ENCODE measurements around the gene GALNT14.

The GALNT14 gene

DNA sequence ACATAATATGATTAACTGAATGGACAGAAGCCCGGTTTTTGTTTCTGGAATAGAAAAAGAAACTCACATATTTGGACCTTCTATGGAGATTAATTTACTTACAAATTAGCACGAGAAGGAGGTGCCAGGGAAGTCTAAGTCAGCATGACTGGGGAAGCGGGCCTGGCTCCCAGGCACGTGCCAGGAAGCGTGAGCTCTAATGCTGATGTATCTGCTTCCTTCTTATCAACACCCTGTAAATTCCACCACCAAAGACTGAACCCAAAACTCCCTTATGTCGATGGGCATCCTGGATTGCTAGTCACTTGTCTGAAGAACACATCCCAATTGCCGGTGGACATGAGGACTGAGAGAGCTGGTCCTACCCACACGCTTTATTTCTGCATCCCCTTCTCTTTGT, 134.5 kb downstream of the GALNT14 start:
- Histone ChIP-seq H3K9me3 (no peaks in the 10 kb centered on the region), H3K27me3 (no peaks in the 10 kb centered on the region), H3K4me1 (peaks cover 39% of the 10 kb centered on the region), H3K36me3 (no peaks in the 10 kb centered on the region), H3K4me3 (ENCODE audit: low read depth, low read length) (no peak overlapping the region)
- TF ChIP-seq, protein P1, sequence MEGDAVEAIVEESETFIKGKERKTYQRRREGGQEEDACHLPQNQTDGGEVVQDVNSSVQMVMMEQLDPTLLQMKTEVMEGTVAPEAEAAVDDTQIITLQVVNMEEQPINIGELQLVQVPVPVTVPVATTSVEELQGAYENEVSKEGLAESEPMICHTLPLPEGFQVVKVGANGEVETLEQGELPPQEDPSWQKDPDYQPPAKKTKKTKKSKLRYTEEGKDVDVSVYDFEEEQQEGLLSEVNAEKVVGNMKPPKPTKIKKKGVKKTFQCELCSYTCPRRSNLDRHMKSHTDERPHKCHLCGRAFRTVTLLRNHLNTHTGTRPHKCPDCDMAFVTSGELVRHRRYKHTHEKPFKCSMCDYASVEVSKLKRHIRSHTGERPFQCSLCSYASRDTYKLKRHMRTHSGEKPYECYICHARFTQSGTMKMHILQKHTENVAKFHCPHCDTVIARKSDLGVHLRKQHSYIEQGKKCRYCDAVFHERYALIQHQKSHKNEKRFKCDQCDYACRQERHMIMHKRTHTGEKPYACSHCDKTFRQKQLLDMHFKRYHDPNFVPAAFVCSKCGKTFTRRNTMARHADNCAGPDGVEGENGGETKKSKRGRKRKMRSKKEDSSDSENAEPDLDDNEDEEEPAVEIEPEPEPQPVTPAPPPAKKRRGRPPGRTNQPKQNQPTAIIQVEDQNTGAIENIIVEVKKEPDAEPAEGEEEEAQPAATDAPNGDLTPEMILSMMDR (IDR thresholded peaks at IDR 0.05; ENCODE audit: low read depth, low read length) = no peak
- DNase-seq = no peak

GRCh38 chr2:31002537-31003150, 135.6 kb downstream of the GALNT14 start:
- Histone ChIP-seq H3K27me3 (no peaks in the 10 kb centered on the region), H3K9me3 (no peaks in the 10 kb centered on the region), H3K4me1 (peaks cover 40% of the 10 kb centered on the region), H3K36me3 (no peaks in the 10 kb centered on the region), H3K4me3 (ENCODE audit: low read depth, low read length) (no peak overlapping the region)
- TF ChIP-seq, protein P1 (IDR thresholded peaks at IDR 0.05; ENCODE audit: low read depth, low read length) = peak; percentile 24; the same call in 1 of the 2 replicates
- DNase-seq = peak; percentile 56

DNA sequence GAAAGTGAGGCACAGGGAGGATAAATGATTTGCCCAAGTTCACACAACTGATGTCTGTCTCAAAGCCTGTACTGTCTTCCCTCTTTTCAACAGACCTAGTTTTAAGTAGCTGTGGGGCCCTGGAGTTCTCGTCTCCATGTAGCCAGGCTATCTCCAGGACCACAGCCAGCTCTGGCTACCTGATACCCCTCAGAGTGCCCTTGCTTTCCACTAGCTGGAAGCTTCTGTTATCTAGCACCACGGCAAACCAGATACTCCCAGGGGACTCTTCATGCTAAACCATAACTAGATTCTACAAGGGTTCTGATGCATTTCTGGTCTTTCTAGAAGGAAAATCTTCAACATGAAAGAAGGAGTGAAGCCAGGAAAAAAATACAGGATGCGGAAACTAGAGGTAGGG, 137.3 kb downstream of the GALNT14 start:
- Histone ChIP-seq H3K36me3 (no peaks in the 10 kb centered on the region), H3K4me3 (ENCODE audit: low read depth, low read length) (no peak overlapping the region), H3K27me3 (no peaks in the 10 kb centered on the region), H3K4me1 (peaks cover 35% of the 10 kb centered on the region), H3K9me3 (no peaks in the 10 kb centered on the region)
- peak; percentile 74 for DNase-seq
- TF ChIP-seq, protein P1 (IDR thresholded peaks at IDR 0.05; ENCODE audit: low read depth, low read length) = no peak

GRCh38 chr2:30998672-30999071, 139.6 kb downstream of the GALNT14 start:
- TF ChIP-seq, protein P1 (IDR thresholded peaks at IDR 0.05; ENCODE audit: low read depth, low read length) = no peak
- H3K4me3 ChIP-seq (ENCODE audit: low read depth, low read length) = no peak overlapping the region
- DNase-seq = no peak
- H3K4me1 ChIP-seq = peaks cover 47% of the 10 kb centered on the region
- H3K27me3 ChIP-seq = no peaks in the 10 kb centered on the region
- no peaks in the 10 kb centered on the region for H3K9me3 ChIP-seq
- H3K36me3 ChIP-seq = no peaks in the 10 kb centered on the region

DNA sequence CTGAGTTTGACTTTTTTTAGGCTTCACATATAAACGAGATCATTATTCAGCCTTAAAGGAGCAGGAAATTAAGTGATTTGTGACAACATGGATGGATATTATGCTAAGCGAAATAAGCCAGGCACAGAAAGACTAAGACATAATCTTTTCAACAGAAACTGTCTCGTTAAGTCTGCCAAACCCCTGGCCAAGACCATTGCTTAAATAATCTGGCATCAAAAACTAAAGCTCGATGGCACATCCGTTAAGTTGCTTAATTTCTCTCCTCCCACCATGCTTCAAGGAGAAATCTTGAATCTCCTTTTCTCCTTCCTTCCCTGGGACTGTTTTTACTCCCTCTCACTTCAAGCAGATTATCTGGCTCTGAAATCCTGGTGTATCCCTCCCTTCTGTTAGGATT, 140.3 kb downstream of the GALNT14 start:
- peaks cover 50% of the 10 kb centered on the region for H3K4me1 ChIP-seq
- no peaks in the 10 kb centered on the region for H3K27me3 ChIP-seq
- TF ChIP-seq, protein P1 (IDR thresholded peaks at IDR 0.05; ENCODE audit: low read depth, low read length) = no peak
- H3K36me3 ChIP-seq = no peaks in the 10 kb centered on the region
- no peaks in the 10 kb centered on the region for H3K9me3 ChIP-seq
- H3K4me3 ChIP-seq (ENCODE audit: low read depth, low read length) = no peak overlapping the region
- DNase-seq = no peak

DNA sequence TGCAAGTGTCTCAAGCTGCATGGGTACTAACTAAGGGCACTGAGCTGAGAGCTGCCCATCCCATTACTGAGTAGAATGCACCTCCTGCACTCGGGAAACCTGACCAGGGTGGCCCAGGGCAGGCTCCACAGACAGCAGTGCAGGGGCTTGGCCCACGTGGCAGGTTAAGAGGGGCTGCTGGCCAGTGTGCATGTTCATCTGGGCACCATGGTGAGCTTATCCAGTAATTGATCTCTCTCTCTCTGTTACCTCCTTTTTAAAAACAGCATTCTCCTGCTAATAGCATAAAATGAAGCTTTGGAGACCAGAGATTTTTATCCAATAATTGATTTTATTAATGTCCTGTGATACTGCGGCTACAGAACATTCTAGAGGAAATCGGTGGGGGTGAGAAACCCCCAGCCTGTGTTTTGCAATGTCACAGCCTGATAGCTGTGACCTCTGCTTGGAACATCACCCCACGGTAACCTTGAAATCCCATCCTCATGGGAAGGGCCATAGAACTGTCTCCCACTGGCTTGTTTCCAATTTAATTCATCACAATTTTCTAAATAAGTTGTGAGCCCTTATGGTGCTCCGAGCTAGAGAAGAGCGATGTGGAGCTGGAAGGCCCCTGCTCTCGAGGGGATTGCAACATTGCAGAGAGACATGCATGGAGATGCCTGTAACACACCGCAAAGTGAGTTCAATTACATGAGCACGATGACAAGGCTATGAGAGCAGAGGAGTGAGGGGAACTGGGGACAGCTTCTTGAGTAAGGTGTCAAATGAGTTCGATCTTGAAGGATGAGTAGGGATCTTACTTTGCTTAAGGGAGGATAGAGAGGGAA, 143.8 kb downstream of the GALNT14 start:
- peak; percentile 59 for DNase-seq
- Histone ChIP-seq H3K4me1 (peaks cover 37% of the 10 kb centered on the region), H3K36me3 (no peaks in the 10 kb centered on the region), H3K27me3 (no peaks in the 10 kb centered on the region), H3K9me3 (no peaks in the 10 kb centered on the region), H3K4me3 (ENCODE audit: low read depth, low read length) (no peak overlapping the region)
- TF ChIP-seq, protein P1 (IDR thresholded peaks at IDR 0.05; ENCODE audit: low read depth, low read length) = no peak

All from BE2C (cell line).